Lower leg skin (tissue), 4 donors: ENCODE measurements around the gene FANCI. TPM values are rescaled to one million over a fixed set of nuclear protein-coding genes. Genes with fewer than 3 reads are reported as not detected.

ENCODE experiments used
- DNase-seq, 2 donors: peaks; one replicate each; pipeline ENCODE4 v3.0.0-alpha.2; 2019; ENCODE audit warnings: low spot score in 2 of 2
- H3K4me3 ChIP-seq: fragments of 200-600 bp; sonication (generic); 2 replicates; pipeline ENCODE4 v1.5.1; 2017; ENCODE audit warnings: mild to moderate bottlenecking, low read depth; ENCODE audit not compliant: poor library complexity, severe bottlenecking
- CTCF ChIP-seq, 3 donors: fragments of 450-650 bp; IDR thresholded peaks; one replicate each; pipeline ENCODE4 v1.5.1; 2016; ENCODE audit warnings: antibody characterized with exemption in 3 of 3, mild to moderate bottlenecking in 3 of 3, moderate library complexity in 2 of 3
- POLR2A ChIP-seq, 2 donors: fragments of 450-650 bp; IDR thresholded peaks; one replicate each; pipeline ENCODE4 v1.6.1; 2016 to 2017; ENCODE audit warnings: antibody characterized with exemption in 2 of 2, mild to moderate bottlenecking in 1 of 2, moderate library complexity in 1 of 2
- WGBS, 2 donors: methylation state at CpG; one replicate each; pipeline ENCODE4 v1.1.5; 2018; 5-methylcytosine and 5-hydroxymethylcytosine counted together
- intact Hi-C: fragments of 100-400 bp; cut with DNase I; formaldehyde crosslinking; loops from one replicate; pipeline ENCODE4 v1.15.0; 2023; ENCODE audit warnings: low total_unique reads
- total RNA-seq, 4 donors: library from RNA; depleted of rRNA; stranded (reverse); fragments of >200 nt; gene quantifications; one replicate each; pipeline ENCODE4 v1.1.0, GENCODE V29; 2016

FANCI gene
- total RNA-seq, 4 donors from 2014 or later: 4.5 to 22.0 (median 8.5) TPM

GRCh38 chr15:89349206-89349558 is 105.4 kb downstream of the FANCI start:
- H3K4me3 ChIP-seq: no peak overlapping the region
- intact Hi-C loops: no loop called here
- DNase-seq: no peak
- TF ChIP-seq CTCF (IDR thresholded peaks at IDR 0.05) (no peak), POLR2A (IDR thresholded peaks at IDR 0.05) (no peak)
- WGBS, 2 donors: 80 to 86% methylated on average over 5 of the region's 5 CpGs

GRCh38 chr15:89352476-89352875 is 108.7 kb downstream of the FANCI start:
- TF ChIP-seq POLR2A (IDR thresholded peaks at IDR 0.05): no peak
- TF ChIP-seq CTCF (IDR thresholded peaks at IDR 0.05): no peak
- DNase-seq: no peak
- no peak overlapping the region for H3K4me3 ChIP-seq
- 58 to 78% methylated on average over 4 of the region's 4 CpGs for WGBS, 2 donors
- intact Hi-C loops: no loop called here

- no peak for TF ChIP-seq CTCF (IDR thresholded peaks at IDR 0.05)
- no peak for TF ChIP-seq POLR2A (IDR thresholded peaks at IDR 0.05)
- intact Hi-C loops: no loop called here
- WGBS, 2 donors: 52 to 73% methylated on average over 2 of the region's 2 CpGs
- H3K4me3 ChIP-seq: no peak overlapping the region
- DNase-seq: no peak
Measured at GRCh38 chr15:89353991-89354390, 110.2 kb downstream of the FANCI start.

- no peak for DNase-seq
- 30 to 36% methylated on average over 13 of the region's 13 CpGs for WGBS, 2 donors
- H3K4me3 ChIP-seq: no peak overlapping the region
- intact Hi-C loops: loop anchor here (5.0 kb wide), 1 partner anchor 71 kb away; no protein-coding TSS in a partner anchor
- TF ChIP-seq POLR2A (IDR thresholded peaks at IDR 0.05): no peak
- TF ChIP-seq CTCF (IDR thresholded peaks at IDR 0.05): no peak
Measured at GRCh38 chr15:89356634-89357298, 113.0 kb downstream of the FANCI start.

- no peak for DNase-seq
- intact Hi-C loops: loop anchor here (5.0 kb wide), 1 partner anchor 69 kb away; no protein-coding TSS in a partner anchor
- TF ChIP-seq POLR2A (IDR thresholded peaks at IDR 0.05) (no peak), CTCF (IDR thresholded peaks at IDR 0.05) (no peak)
- no peak overlapping the region for H3K4me3 ChIP-seq
- WGBS, 2 donors: 7% methylated on average over 16 of the region's 16 CpGs
Measured at GRCh38 chr15:89358435-89358754, 114.6 kb downstream of the FANCI start.
